Omental fat pad (tissue), 4 donors: ENCODE data around the gene KIRREL1. TPM values are rescaled to one million over a fixed set of nuclear protein-coding genes. Genes with fewer than 3 reads are reported as not detected.

Experiments
- ATAC-seq: fragments of 150-250 bp; one replicate; pipeline ENCODE4 v1.9.1; 2016; ENCODE audit warnings: mild to moderate bottlenecking, moderate library complexity; ENCODE audit not compliant: low FRiP score
- DNase-seq: peaks from one replicate; pipeline ENCODE4 v3.0.0-alpha.2; 2019; ENCODE audit warnings: low spot score
- total RNA-seq, 4 donors: library from RNA; depleted of rRNA; stranded (reverse); fragments of >200 nt; gene quantifications; one replicate each; pipeline ENCODE4 v1.1.0, GENCODE V29; 2016
- TF ChIP-seq, protein P1 (sequence below), 3 donors: fragments of 450-650 bp; IDR thresholded peaks; one replicate each; pipeline ENCODE4 v1.5.1; 2016 to 2017; ENCODE audit warnings: antibody characterized with exemption in 3 of 3, mild to moderate bottlenecking in 3 of 3, moderate library complexity in 2 of 3

KIRREL1 gene
- total RNA-seq, 4 donors from 2014 or later, result 47.2 to 81.6 (median 61.6) TPM

DNA sequence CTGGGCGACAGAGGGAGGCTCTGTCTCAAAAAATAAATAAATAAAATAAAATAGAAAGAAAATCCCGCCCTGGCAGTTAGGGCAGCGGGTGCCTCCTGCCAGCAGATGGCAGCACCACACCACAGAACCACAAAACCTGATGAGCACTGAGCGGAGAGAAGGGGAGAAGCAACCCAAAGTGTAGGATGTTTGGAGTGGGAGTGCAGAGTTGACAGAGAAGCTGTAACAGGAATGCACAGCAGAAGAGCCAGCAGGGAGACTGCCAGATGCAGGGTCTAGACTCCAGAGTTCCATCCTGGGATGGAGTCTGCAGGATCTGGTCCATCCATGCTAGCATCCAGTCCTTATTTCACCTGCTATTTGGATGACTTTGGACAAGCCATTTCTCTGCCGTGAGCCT, 29.7 kb upstream of the KIRREL1 start:
- TF ChIP-seq, protein P1, sequence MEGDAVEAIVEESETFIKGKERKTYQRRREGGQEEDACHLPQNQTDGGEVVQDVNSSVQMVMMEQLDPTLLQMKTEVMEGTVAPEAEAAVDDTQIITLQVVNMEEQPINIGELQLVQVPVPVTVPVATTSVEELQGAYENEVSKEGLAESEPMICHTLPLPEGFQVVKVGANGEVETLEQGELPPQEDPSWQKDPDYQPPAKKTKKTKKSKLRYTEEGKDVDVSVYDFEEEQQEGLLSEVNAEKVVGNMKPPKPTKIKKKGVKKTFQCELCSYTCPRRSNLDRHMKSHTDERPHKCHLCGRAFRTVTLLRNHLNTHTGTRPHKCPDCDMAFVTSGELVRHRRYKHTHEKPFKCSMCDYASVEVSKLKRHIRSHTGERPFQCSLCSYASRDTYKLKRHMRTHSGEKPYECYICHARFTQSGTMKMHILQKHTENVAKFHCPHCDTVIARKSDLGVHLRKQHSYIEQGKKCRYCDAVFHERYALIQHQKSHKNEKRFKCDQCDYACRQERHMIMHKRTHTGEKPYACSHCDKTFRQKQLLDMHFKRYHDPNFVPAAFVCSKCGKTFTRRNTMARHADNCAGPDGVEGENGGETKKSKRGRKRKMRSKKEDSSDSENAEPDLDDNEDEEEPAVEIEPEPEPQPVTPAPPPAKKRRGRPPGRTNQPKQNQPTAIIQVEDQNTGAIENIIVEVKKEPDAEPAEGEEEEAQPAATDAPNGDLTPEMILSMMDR (IDR thresholded peaks at IDR 0.05), result peak in 2 of 3 donors; percentile 3 to 57
- DNase-seq (peak; percentile 41), ATAC-seq (peak; percentile 55)

DNA sequence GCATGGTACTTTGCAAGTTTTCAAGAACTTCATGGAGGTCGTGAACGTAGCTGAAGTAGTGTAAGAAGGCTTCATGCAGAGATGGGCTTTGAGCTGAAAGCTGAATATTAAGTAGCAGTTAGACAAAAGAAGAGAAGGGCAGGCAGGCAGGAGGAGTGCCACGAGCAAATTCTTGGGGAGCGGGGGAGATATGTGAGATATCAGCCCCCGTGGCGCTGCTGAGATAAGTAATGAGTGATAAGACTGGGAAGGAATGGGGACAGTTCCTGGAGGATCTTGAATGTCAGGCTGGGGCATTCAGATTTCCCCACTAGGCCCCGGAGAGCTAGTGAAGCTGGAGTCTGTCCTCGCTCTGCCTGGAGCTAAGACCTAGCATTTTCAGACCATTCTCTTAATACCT, 27.9 kb upstream of the KIRREL1 start:
- TF ChIP-seq, protein P1 (IDR thresholded peaks at IDR 0.05), result no peak
- no peak for ATAC-seq
- no peak for DNase-seq

DNA sequence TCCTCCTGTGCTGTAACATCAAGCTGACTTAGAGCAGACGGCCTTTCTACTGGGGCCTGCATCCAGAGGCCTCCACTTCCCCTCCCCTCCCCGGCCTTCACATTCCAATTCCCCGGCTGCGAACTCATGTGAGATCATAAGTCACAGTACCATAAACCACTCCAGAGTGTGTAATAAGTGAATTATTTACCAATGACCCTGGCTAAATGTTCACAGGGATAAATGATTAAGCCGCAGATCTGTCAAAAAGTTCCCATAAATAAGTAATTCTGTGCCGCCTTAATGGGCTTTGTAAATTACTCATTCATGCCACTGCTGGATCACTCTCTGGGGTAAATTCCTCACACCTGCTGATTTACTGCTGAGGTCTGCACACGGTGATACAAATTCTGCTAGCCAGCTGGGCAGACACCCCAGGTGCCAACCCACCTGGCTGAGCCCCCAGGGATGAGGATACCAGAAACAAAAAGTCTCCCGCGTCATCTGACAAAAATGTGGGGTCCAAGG, 27.4 kb upstream of the KIRREL1 start:
- DNase-seq, result no peak
- ATAC-seq, result no peak
- TF ChIP-seq, protein P1 (IDR thresholded peaks at IDR 0.05), result no peak

DNA sequence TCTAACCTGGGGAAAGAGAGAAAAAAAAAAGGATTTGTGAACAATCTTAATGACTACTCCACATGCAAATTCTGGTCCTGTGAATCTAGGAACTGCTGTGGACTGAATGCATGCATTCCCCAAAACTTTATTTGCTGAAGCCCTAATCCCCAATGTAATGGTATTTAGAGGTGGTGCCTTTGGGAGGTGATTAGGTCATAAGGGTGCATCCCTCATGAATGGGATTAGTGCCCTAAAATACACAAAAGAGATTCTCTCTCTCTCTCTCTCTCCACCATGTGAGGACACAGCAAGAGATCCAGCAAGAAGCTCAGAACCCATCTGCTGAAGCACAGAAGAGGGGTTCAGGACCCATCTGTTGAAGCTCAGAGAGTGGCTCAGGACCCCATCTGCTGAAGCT, 26.2 kb upstream of the KIRREL1 start:
- no peak for ATAC-seq

DNA sequence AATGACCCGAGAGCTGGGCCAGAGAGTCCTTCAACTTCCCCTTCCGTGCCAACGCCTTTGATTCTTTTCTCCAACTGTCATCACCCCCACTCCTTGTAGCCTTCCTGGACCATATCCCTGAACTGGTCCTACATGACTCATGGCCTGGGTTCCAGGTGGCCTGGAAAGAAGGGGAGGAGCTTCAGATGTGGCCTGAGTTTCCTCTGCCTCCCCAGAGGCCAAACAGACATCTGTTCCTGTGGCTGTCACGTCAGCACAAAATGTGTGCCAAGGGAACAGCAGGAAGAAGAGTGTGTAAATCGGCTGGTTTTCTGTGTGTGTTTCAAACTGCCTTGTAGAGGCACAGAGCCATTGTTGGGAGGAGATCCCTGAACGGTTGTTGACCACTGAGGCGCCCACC, 24.9 kb upstream of the KIRREL1 start:
- no peak for ATAC-seq
- no peak for DNase-seq
- TF ChIP-seq, protein P1 (IDR thresholded peaks at IDR 0.05), result no peak

More for the DNA sequence above, 26.2 kb upstream of the KIRREL1 start:
- TF ChIP-seq, protein P1 (IDR thresholded peaks at IDR 0.05), result no peak
- DNase-seq, result no peak

DNA sequence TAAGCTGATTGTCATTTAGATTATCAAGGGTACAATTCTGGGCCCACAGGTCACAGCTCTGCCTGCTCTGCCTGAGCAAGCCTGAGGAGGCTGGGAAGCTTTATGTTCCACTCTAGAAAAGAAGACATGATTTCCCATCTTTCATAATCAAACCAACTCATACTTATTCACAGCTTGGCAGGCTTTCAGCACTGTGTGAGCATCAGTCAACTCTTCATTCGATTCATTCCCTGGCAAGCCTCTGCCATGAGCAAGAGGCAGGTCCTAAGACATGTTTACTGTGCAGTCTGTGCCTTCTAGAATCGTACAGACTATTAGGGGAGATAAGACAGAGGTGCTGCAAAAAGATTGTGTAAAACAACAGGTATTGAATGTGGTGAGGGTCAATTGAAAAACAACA, 24.5 kb upstream of the KIRREL1 start:
- DNase-seq (no peak), ATAC-seq (peak; percentile 86)
- TF ChIP-seq, protein P1 (IDR thresholded peaks at IDR 0.05), result no peak

DNA sequence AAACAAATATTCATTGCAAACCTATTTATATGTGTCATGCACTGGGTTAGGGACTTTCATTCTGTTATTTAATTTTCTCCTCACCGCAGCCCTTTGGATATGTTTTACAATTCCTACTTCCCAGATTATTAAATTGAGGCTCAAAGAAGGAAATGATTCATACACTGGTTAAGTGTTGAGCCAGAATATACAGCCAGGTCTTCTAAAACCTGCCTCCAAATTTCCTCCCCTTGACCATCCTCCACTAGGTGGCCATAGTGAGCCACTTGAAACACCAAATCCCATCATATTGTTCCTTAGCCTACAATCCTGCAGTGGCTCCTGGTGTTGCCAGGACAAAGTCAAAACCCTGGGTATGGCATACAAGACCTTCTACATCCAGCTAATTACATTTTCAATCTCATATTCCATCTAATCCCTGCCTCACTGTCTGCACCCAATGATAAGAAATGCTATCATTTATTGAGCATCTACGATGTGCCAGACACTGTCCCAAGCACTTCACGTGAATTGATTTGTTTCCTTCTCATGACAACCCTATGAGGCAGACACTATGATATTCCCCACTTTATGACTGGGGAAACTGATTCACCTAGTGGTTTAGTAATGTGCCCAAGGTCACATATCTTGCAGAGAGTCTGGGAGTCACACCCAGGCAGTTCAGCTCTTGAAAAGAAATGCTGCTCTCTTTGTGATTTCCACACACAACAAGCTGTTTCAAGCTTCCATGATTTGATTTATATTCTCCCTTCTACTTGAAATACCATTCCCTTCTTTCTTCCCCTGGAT, 23.6 kb upstream of the KIRREL1 start:
- TF ChIP-seq, protein P1 (IDR thresholded peaks at IDR 0.05), result peak in 1 of 3 donors; percentile 25
- ATAC-seq (peak; percentile 83), DNase-seq (no peak)
